Measurements from ENCODE around the gene CHML.
A peak's percentile ranks its signal among the peaks of the same experiment; 100 is the strongest.
"Not testable (repeated sequence)": the region's sequence is repeated elsewhere in the genome, so short reads cannot be mapped to it uniquely, and the experiment has no call there.

The CHML gene

GRCh38 chr1:241659016-241659415 is 18.8 kb upstream of the CHML start:
- not testable (repeated sequence) for H3K4me3 Mint-ChIP-seq; H3K36me3 Mint-ChIP-seq (ENCODE audit: low read depth); H3K9me3 Mint-ChIP-seq; H3K27me3 Mint-ChIP-seq (ENCODE audit: low read depth); H3K27ac Mint-ChIP-seq; H3K4me1 Mint-ChIP-seq (ENCODE audit: low read depth)

GRCh38 chr1:241658081-241658793 is 18.1 kb upstream of the CHML start:
- Mint-ChIP-seq H3K36me3 (ENCODE audit: low read depth) (no peaks in the 10 kb centered on the region), H3K27me3 (ENCODE audit: low read depth) (no peaks in the 10 kb centered on the region), H3K27ac (no peak overlapping the region), H3K4me1 (ENCODE audit: low read depth) (no peaks in the 10 kb centered on the region), H3K4me3 (no peak overlapping the region), H3K9me3 (no peaks in the 10 kb centered on the region)

- H3K9me3 Mint-ChIP-seq, result no peaks in the 10 kb centered on the region
- no peaks in the 10 kb centered on the region for H3K4me1 Mint-ChIP-seq (ENCODE audit: low read depth)
- H3K4me3 Mint-ChIP-seq, result no peak overlapping the region
- peaks cover 8% of the 10 kb centered on the region for H3K27me3 Mint-ChIP-seq (ENCODE audit: low read depth)
- H3K36me3 Mint-ChIP-seq (ENCODE audit: low read depth), result no peaks in the 10 kb centered on the region
- H3K27ac Mint-ChIP-seq, result no peak overlapping the region
These were observed 14.5 kb upstream of the CHML start for GRCh38 chr1:241654641-241655040.

GRCh38 chr1:241654019-241654418 is 13.8 kb upstream of the CHML start:
- H3K4me3 Mint-ChIP-seq, result no peak overlapping the region
- no peaks in the 10 kb centered on the region for H3K9me3 Mint-ChIP-seq
- no peak overlapping the region for H3K27ac Mint-ChIP-seq
- H3K27me3 Mint-ChIP-seq (ENCODE audit: low read depth), result peaks cover 8% of the 10 kb centered on the region
- H3K36me3 Mint-ChIP-seq (ENCODE audit: low read depth), result no peaks in the 10 kb centered on the region
- H3K4me1 Mint-ChIP-seq (ENCODE audit: low read depth), result no peaks in the 10 kb centered on the region

GRCh38 chr1:241652012-241652411 is 11.8 kb upstream of the CHML start, which contains the start of gene WDR64:
Gene WDR64 (plus strand): TSS chr1:241652281. CDS start chr1:241652485, 204 bp downstream.
- Mint-ChIP-seq H3K4me1 (ENCODE audit: low read depth) (no peaks in the 10 kb centered on the region), H3K27me3 (ENCODE audit: low read depth) (peaks cover 8% of the 10 kb centered on the region), H3K4me3 (no peak within 1 kb of the TSS), H3K27ac (no peak within 1 kb of the TSS), H3K9me3 (no peaks in the 10 kb centered on the region), H3K36me3 (ENCODE audit: low read depth) (no peaks in the 10 kb centered on the region)

GRCh38 chr1:241648159-241648558 is 8.0 kb upstream of the CHML start:
- Mint-ChIP-seq H3K4me3 (no peak overlapping the region), H3K27ac (no peak overlapping the region), H3K36me3 (ENCODE audit: low read depth) (no peaks in the 10 kb centered on the region), H3K27me3 (ENCODE audit: low read depth) (peaks cover 8% of the 10 kb centered on the region), H3K9me3 (peaks cover 3% of the 10 kb centered on the region), H3K4me1 (ENCODE audit: low read depth) (peaks cover 3% of the 10 kb centered on the region)

- peaks cover 8% of the 10 kb centered on the region for H3K27me3 Mint-ChIP-seq (ENCODE audit: low read depth)
- no peak overlapping the region for H3K27ac Mint-ChIP-seq
- H3K4me3 Mint-ChIP-seq, result no peak overlapping the region
- peaks cover 4% of the 10 kb centered on the region for H3K9me3 Mint-ChIP-seq
- peaks cover 3% of the 10 kb centered on the region for H3K4me1 Mint-ChIP-seq (ENCODE audit: low read depth)
- no peaks in the 10 kb centered on the region for H3K36me3 Mint-ChIP-seq (ENCODE audit: low read depth)
These were observed 7.5 kb upstream of the CHML start for GRCh38 chr1:241647658-241648057.

GRCh38 chr1:241646201-241646600 is 6.0 kb upstream of the CHML start:
- Mint-ChIP-seq H3K4me3 (no peak overlapping the region), H3K9me3 (peaks cover 7% of the 10 kb centered on the region), H3K4me1 (ENCODE audit: low read depth) (peaks cover 3% of the 10 kb centered on the region), H3K27ac (no peak overlapping the region), H3K36me3 (ENCODE audit: low read depth) (no peaks in the 10 kb centered on the region), H3K27me3 (ENCODE audit: low read depth) (peaks cover 8% of the 10 kb centered on the region)

GRCh38 chr1:241645199-241645598 is 5.0 kb upstream of the CHML start:
- Mint-ChIP-seq H3K27me3 (ENCODE audit: low read depth) (peaks cover 4% of the 10 kb centered on the region), H3K4me1 (ENCODE audit: low read depth) (peaks cover 6% of the 10 kb centered on the region), H3K4me3 (no peak overlapping the region), H3K27ac (no peak overlapping the region), H3K36me3 (ENCODE audit: low read depth) (no peaks in the 10 kb centered on the region), H3K9me3 (peaks cover 7% of the 10 kb centered on the region)

GRCh38 chr1:241644259-241644658 is 4.1 kb upstream of the CHML start:
- peaks cover 7% of the 10 kb centered on the region for H3K9me3 Mint-ChIP-seq
- no peaks in the 10 kb centered on the region for H3K36me3 Mint-ChIP-seq (ENCODE audit: low read depth)
- no peak overlapping the region for H3K27ac Mint-ChIP-seq
- H3K27me3 Mint-ChIP-seq (ENCODE audit: low read depth), result no peaks in the 10 kb centered on the region
- peaks cover 7% of the 10 kb centered on the region for H3K4me1 Mint-ChIP-seq (ENCODE audit: low read depth)
- no peak overlapping the region for H3K4me3 Mint-ChIP-seq

DNA sequence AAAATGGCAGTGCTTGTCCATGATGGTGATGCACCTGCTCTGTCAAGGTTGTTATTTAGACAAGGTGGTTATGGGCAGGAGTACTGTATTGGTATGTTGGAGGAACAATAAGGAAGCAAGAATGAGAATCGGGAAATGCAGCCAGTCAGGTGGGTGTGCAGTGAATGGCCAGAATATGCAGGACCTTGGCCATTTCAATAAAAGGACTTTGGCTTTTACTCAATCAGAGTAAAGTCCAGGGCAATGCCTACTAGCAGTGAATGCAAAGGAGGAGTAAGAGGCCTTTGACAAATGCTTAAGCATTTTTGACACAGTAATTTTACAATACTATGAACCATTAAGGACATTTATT is 2.4 kb upstream of the CHML start:
- no peaks in the 10 kb centered on the region for H3K27me3 Mint-ChIP-seq (ENCODE audit: low read depth)
- H3K4me1 Mint-ChIP-seq (ENCODE audit: low read depth), result peaks cover 21% of the 10 kb centered on the region
- no peak overlapping the region for H3K4me3 Mint-ChIP-seq
- peaks cover 5% of the 10 kb centered on the region for H3K36me3 Mint-ChIP-seq (ENCODE audit: low read depth)
- H3K27ac Mint-ChIP-seq, result no peak overlapping the region
- peaks cover 7% of the 10 kb centered on the region for H3K9me3 Mint-ChIP-seq

DNA sequence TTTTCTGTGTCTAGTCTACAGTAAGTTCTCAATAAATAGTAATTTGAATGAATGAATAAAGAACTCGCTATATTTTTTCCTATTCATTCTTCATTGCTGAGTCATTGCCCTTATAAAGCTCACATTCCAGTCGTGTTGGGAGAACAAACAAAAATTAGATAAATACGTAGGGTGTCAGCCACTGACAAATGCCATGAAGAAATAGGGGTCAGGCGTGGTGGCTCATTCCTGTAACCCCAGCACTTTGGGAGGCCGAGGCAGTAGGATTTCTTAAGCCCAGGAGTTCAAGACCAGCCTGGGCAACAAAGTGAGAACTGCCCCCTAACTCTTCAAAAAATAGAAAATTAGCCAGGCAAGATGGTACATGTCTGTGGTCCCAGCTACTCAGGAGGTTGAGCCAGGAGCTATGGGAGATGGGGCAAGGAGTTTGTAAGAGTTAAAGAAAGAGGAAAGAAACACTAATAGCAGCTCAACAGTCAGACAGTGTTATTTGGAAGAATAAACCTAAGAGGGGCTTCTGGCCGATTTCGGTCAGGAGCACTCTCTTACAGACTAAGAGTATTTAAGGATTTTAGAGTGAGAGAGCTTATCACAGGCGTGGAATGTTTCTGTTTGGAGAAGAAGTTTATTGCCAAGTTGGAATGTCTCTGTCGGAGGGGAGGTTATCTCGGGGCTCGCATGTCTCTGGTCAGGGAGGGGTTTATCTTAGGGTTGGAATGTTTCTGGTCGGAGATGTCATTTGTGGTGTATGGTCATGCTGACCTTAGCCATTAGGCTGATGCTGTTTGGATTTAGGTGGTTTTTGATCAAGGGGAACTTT is 1.8 kb upstream of the CHML start:
- Mint-ChIP-seq H3K27me3 (ENCODE audit: low read depth) (no peaks in the 10 kb centered on the region), H3K4me1 (ENCODE audit: low read depth) (peaks cover 25% of the 10 kb centered on the region), H3K4me3 (no peak overlapping the region), H3K27ac (no peak overlapping the region), H3K9me3 (peaks cover 7% of the 10 kb centered on the region), H3K36me3 (ENCODE audit: low read depth) (peaks cover 5% of the 10 kb centered on the region)

DNA sequence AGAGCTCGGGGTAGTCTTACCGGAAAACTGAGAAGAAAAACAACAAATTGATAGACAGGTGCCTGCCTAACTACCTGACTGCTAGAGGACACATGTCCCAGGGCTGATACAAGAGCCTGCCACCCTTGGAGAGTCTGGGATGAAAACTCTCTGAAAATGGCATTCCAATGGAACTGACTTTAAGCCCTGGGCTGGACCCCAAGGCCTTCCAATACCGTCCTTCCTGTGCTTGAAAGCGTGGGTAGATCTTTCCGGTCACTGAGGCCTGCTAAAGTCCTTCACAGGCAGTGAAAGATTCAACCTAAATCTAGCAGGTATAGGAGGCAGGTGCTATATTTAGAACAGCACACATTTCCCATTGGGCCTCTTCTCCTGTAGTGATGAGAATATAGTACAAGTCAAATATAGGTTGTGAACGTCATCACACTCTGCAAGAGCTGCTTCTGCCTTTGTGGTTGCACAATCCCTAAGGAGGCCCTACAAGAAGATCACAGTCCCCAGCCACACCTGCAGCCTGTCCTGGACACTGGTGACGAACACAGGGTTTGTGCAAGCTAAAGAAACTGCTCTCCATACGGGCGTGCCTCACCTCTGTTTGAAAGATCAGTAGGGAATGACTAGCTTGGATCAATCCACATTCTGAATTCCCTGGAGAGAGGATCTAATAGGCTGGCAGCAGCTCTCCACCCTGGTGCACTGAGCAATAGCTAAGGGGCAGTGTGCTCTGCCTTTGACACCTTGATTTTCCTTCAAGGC is 876 bp upstream of the CHML start:
- peak overlapping the region; percentile 81 for H3K4me3 Mint-ChIP-seq

DNA sequence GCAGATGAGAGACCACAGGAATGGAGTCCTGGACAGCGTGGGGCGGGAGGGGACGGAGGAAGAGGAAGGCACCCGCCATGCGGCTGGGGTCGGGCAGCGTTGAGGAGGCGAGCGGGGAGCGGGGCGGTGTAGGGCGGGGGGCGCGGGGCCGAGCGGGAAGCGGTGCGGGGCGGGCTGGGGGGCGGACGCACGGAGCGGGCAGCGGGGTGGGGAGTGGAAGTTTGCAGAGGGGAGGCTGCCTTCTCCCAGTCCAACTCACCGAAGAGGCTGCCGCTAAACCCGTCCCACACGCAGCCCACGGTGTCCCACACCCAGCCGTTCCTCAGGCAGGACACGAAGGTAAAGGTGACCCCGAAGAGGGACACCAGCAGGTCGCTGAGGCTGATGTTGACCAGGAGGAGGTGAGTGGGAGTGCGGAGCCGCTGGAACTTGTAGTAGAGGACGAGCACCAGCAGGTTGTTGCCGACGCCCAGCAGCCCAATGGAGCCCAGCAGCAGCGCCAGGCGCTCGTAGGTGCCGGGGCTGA is 483 bp downstream of the CHML start:
- H3K36me3 Mint-ChIP-seq (ENCODE audit: low read depth), result peaks cover 14% of the 10 kb centered on the region
- peak overlapping the region; percentile 82 for H3K4me3 Mint-ChIP-seq
- peaks cover 27% of the 10 kb centered on the region for H3K4me1 Mint-ChIP-seq (ENCODE audit: low read depth)
- peak overlapping the region; percentile 89 for H3K27ac Mint-ChIP-seq
- no peaks in the 10 kb centered on the region for H3K27me3 Mint-ChIP-seq (ENCODE audit: low read depth)
- peaks cover 7% of the 10 kb centered on the region for H3K9me3 Mint-ChIP-seq

More for the DNA sequence above, 876 bp upstream of the CHML start:
- peaks cover 7% of the 10 kb centered on the region for H3K9me3 Mint-ChIP-seq
- H3K36me3 Mint-ChIP-seq (ENCODE audit: low read depth), result peaks cover 5% of the 10 kb centered on the region
- H3K27ac Mint-ChIP-seq, result peak overlapping the region; percentile 85
- no peaks in the 10 kb centered on the region for H3K27me3 Mint-ChIP-seq (ENCODE audit: low read depth)
- peaks cover 27% of the 10 kb centered on the region for H3K4me1 Mint-ChIP-seq (ENCODE audit: low read depth)
